GM12873 (cell line): ENCODE results near the gene CD28.

ENCODE experiments used
- CTCF ChIP-seq: IDR thresholded peaks from 2 replicates; pipeline ENCODE4 v1.5.1; 2012; ENCODE audit warnings: low read depth, mild to moderate bottlenecking, moderate library complexity, low read length, control low read depth; ENCODE audit not compliant: insufficient read depth; ENCODE audit errors: missing control alignments

CD28 gene

GRCh38 chr2:203706403-203706802 lies at the start of gene CD28:
CD28 (plus strand) TSS chr2:203706639; CDS start chr2:203706697, 58 bp downstream.
- no peak for TF ChIP-seq CTCF

- TF ChIP-seq CTCF, result no peak
Observed at GRCh38 chr2:203659331-203660049, 46.9 kb upstream of the CD28 start.

- no peak for TF ChIP-seq CTCF
Observed at GRCh38 chr2:203660465-203660864, 46.0 kb upstream of the CD28 start.

- no peak for TF ChIP-seq CTCF
Observed at GRCh38 chr2:203661279-203661908, 45.0 kb upstream of the CD28 start.

GRCh38 chr2:203662487-203662886 lies 44.0 kb upstream of the CD28 start:
- no peak for TF ChIP-seq CTCF

- TF ChIP-seq CTCF, result no peak
Observed at GRCh38 chr2:203662951-203663350, 43.5 kb upstream of the CD28 start.

- no peak for TF ChIP-seq CTCF
Observed at GRCh38 chr2:203664029-203664755, 42.2 kb upstream of the CD28 start.
